Stimulated activated CD4-positive, alpha-beta T cell treated with anti-CD3 and anti-CD28 coated beads, Interleukin-12 subunit alpha, Interleukin-12 subunit beta, amount 100 ng/mL, for 48 hours (primary cell): ENCODE measurements around the gene NTM.

Source experiments
- DNase-seq, 3 donors: peaks; one replicate each; pipeline ENCODE4 v3.0.0-alpha.2; 2020; ENCODE audit warnings: low read depth in 2 of 3, low spot score in 1 of 3

Gene NTM

GRCh38 chr11:131683666-131684065, 313.3 kb downstream of the NTM start:
- DNase-seq = no peak

GRCh38 chr11:131684111-131685060, 314.0 kb downstream of the NTM start:
- DNase-seq = no peak

GRCh38 chr11:131685206-131685605, 314.8 kb downstream of the NTM start:
- DNase-seq = no peak

GRCh38 chr11:131685906-131686305, 315.5 kb downstream of the NTM start:
- no peak for DNase-seq

- no peak for DNase-seq
Observed at GRCh38 chr11:131686836-131687235, 316.4 kb downstream of the NTM start.

- no peak for DNase-seq
Observed at GRCh38 chr11:131687291-131688047, 317.1 kb downstream of the NTM start.

GRCh38 chr11:131688048-131688693, 317.8 kb downstream of the NTM start:
- DNase-seq = peak in 2 of 3 donors; percentile 6 to 11

- no peak for DNase-seq
Observed at GRCh38 chr11:131689049-131689925, 318.9 kb downstream of the NTM start.

GRCh38 chr11:131690362-131690761, 319.9 kb downstream of the NTM start:
- DNase-seq = no peak

- no peak for DNase-seq
Observed at GRCh38 chr11:131690776-131691175, 320.4 kb downstream of the NTM start.

- DNase-seq = peak; percentile 2 to 15 (median 14)
Observed at GRCh38 chr11:131691181-131692041, 321.0 kb downstream of the NTM start.

GRCh38 chr11:131692151-131692550, 321.7 kb downstream of the NTM start:
- no peak for DNase-seq

GRCh38 chr11:131692961-131693360, 322.5 kb downstream of the NTM start:
- DNase-seq = no peak

GRCh38 chr11:131693756-131694155, 323.3 kb downstream of the NTM start:
- DNase-seq = no peak

- DNase-seq = peak; percentile 40 to 57 (median 55)
Observed at GRCh38 chr11:131694526-131695424, 324.4 kb downstream of the NTM start.

GRCh38 chr11:131695889-131696429, 325.5 kb downstream of the NTM start:
- DNase-seq = no peak

- DNase-seq = no peak
Observed at GRCh38 chr11:131696690-131697089, 326.3 kb downstream of the NTM start.

- DNase-seq = no peak
Observed at GRCh38 chr11:131703311-131703710, 332.9 kb downstream of the NTM start.
